H1 (cell line): ENCODE measurements around the gene DENND1A. TPM values are rescaled to one million over a fixed set of nuclear protein-coding genes. Genes with fewer than 3 reads are reported as not detected.

ENCODE experiments used
- CTCF ChIA-PET: fragments of 300-600 bp; sonication (Branson Sonifier 250); formaldehyde crosslinking; loops from one replicate; lab custom pipeline; 2021; ENCODE audit not compliant: partially characterized antibody; lab: Charles Lee
- POLR2A ChIA-PET: fragments of 300-600 bp; sonication (Branson Sonifier 250); formaldehyde crosslinking; loops from one replicate; lab custom pipeline; 2021; ENCODE audit warnings: inconsistent platforms; ENCODE audit not compliant: partially characterized antibody; lab: Charles Lee
- DNase-seq, 2 experiments: peaks; one replicate each; pipeline versions ENCODE4 v3.0.0 to v3.0.0-alpha.2; 2010 to 2022; ENCODE audit warnings: low spot score in 2 of 2, low read depth in 1 of 2, mixed read lengths in 1 of 2
- FAIRE-seq: peaks from 2 replicates; lab custom pipeline; 2011; peaks lifted over from hg19 to GRCh38; lab: Jason Lieb, UNC
- H2AFZ ChIP-seq: 2 replicates; pipeline ENCODE4 v1.8.1; 2012; ENCODE audit warnings: low read length, inconsistent platforms
- H2AK5ac ChIP-seq: 2 replicates; pipeline ENCODE4 v1.6.1; 2013; ENCODE audit warnings: low read depth, low read length
- H2BK120ac ChIP-seq: replicated peaks from 2 replicates; pipeline ENCODE3; 2013; ENCODE audit warnings: low read depth, low read length, inconsistent platforms
- H2BK12ac ChIP-seq: 2 replicates; pipeline ENCODE4 v1.6.1; 2013; ENCODE audit warnings: low read depth, low read length
- H2BK15ac ChIP-seq: 2 replicates; pipeline ENCODE4 v1.6.1; 2013; ENCODE audit warnings: low read length
- H2BK20ac ChIP-seq: 2 replicates; pipeline ENCODE4 v1.6.1; 2013; ENCODE audit warnings: low read length
- H2BK5ac ChIP-seq: 2 replicates; pipeline ENCODE4 v1.6.1; 2013; ENCODE audit warnings: low read depth, low read length
- H3K14ac ChIP-seq: 2 replicates; pipeline ENCODE4 v1.6.1; 2013; ENCODE audit warnings: inconsistent platforms; ENCODE audit not compliant: insufficient read length
- H3K18ac ChIP-seq: 2 replicates; pipeline ENCODE4 v1.6.1; 2013; ENCODE audit warnings: low read length; ENCODE audit errors: extremely low read depth
- H3K23ac ChIP-seq: 2 replicates; pipeline ENCODE4 v1.6.1; 2013; ENCODE audit warnings: inconsistent platforms; ENCODE audit not compliant: insufficient read length
- H3K23me2 ChIP-seq: 2 replicates; pipeline ENCODE4 v1.6.1; 2013; ENCODE audit warnings: low read depth, low read length
- H3K27ac ChIP-seq: 2 replicates; pipeline ENCODE4 v1.6.1; 2011; ENCODE audit warnings: low read depth, low read length, inconsistent platforms
- H3K27me3 ChIP-seq, 4 experiments: replicated peaks in 1 of 4; 1 replicate in 1 of 4; 2 replicates in 3 of 4; pipeline versions ENCODE4 v1.6.1 to v1.8.1; 2011 to 2013; ENCODE audit warnings: low read length in 3 of 4, mild to moderate bottlenecking in 3 of 4, inconsistent platforms in 2 of 4, mixed read lengths in 2 of 4, moderate library complexity in 1 of 4; ENCODE audit not compliant: control insufficient read depth in 3 of 4, insufficient read depth in 3 of 4; ENCODE audit errors: extremely low read depth in 1 of 4
- H3K36me3 ChIP-seq, 4 experiments: 2 replicates each; pipeline versions ENCODE4 v1.6.1 to v1.8.1; 2011 to 2013; ENCODE audit warnings: mild to moderate bottlenecking in 4 of 4, low read length in 3 of 4, moderate library complexity in 2 of 4, control low read depth in 1 of 4, inconsistent platforms in 1 of 4; ENCODE audit not compliant: insufficient read depth in 4 of 4, control insufficient read depth in 2 of 4
- H3K4ac ChIP-seq: replicated peaks from 2 replicates; pipeline ENCODE3; 2013; ENCODE audit warnings: low read length, low read depth, mixed read lengths, inconsistent platforms; ENCODE audit not compliant: insufficient read length
- H3K4me1 ChIP-seq, 4 experiments: replicated peaks in 1 of 4; 1 replicate in 1 of 4; 2 replicates in 3 of 4; pipeline versions ENCODE4 v1.6.1 to v1.8.1; 2011 to 2013; ENCODE audit warnings: low read length in 3 of 4, inconsistent platforms in 2 of 4, mixed read lengths in 1 of 4; ENCODE audit not compliant: insufficient read depth in 4 of 4, control insufficient read depth in 3 of 4
- H3K4me2 ChIP-seq, 2 experiments: 2 replicates each; pipeline versions ENCODE4 v1.6.1 to v1.8.1; 2011 to 2013; ENCODE audit warnings: low read depth in 2 of 2, low read length in 2 of 2, control low read depth in 1 of 2, inconsistent platforms in 1 of 2, mild to moderate bottlenecking in 1 of 2; ENCODE audit not compliant: insufficient read depth in 1 of 2
- H3K4me3 ChIP-seq, 4 experiments: fragments of 200-600, 300-600 bp in 1 of 4; sonication (generic), shearing (Covaris generic), sonication (Bioruptor Twin) in 1 of 4; 2 replicates each; pipeline versions ENCODE4 v1.5.1 to v1.8.1; 2011 to 2016; ENCODE audit warnings: low read length in 4 of 4, low read depth in 3 of 4, control low read depth in 2 of 4, inconsistent platforms in 2 of 4, mild to moderate bottlenecking in 2 of 4, mixed read lengths in 1 of 4, moderate library complexity in 1 of 4; ENCODE audit not compliant: insufficient read depth in 2 of 4; ENCODE audit errors: extremely low read depth in 1 of 4
- H3K56ac ChIP-seq: replicated peaks from 2 replicates; pipeline ENCODE3; 2013; ENCODE audit warnings: low read depth, mild to moderate bottlenecking, mixed read lengths, low read length, inconsistent platforms; ENCODE audit not compliant: insufficient read length
- H3K79me1 ChIP-seq: 2 replicates; pipeline ENCODE4 v1.6.1; 2013; ENCODE audit warnings: low read depth, low read length, control low read depth
- H3K79me2 ChIP-seq, 2 experiments: 2 replicates each; pipeline versions ENCODE4 v1.6.1 to v1.8.1; 2012 to 2013; ENCODE audit warnings: low read length in 2 of 2, mild to moderate bottlenecking in 2 of 2, inconsistent platforms in 1 of 2; ENCODE audit not compliant: insufficient read depth in 2 of 2, control insufficient read depth in 1 of 2
- H3K9ac ChIP-seq, 4 experiments: replicated peaks in 1 of 4; 1 replicate in 1 of 4; 2 replicates in 3 of 4; pipeline versions ENCODE4 v1.6.1 to v1.8.1; 2011 to 2013; ENCODE audit warnings: low read depth in 3 of 4, low read length in 3 of 4, control low read depth in 2 of 4, mild to moderate bottlenecking in 2 of 4, moderate library complexity in 2 of 4, inconsistent platforms in 1 of 4; ENCODE audit errors: extremely low read depth in 1 of 4
- H3K9me3 ChIP-seq, 2 experiments: 2 replicates each; pipeline versions ENCODE4 v1.6.1 to v1.8.1; 2012 to 2013; ENCODE audit warnings: mild to moderate bottlenecking in 2 of 2, moderate library complexity in 2 of 2, control low read depth in 1 of 2, inconsistent platforms in 1 of 2, low read depth in 1 of 2, low read length in 1 of 2, mixed read lengths in 1 of 2; ENCODE audit not compliant: insufficient read depth in 2 of 2
- H4K20me1 ChIP-seq, 2 experiments: replicated peaks in 1 of 2; 2 replicates each; pipeline versions ENCODE3 to v1.8.1; 2011 to 2013; ENCODE audit warnings: inconsistent platforms in 2 of 2, low read length in 2 of 2, mild to moderate bottlenecking in 1 of 2; ENCODE audit not compliant: insufficient read depth in 2 of 2, control insufficient read depth in 1 of 2
- H4K5ac ChIP-seq: 2 replicates; pipeline ENCODE4 v1.6.1; 2013; ENCODE audit warnings: low read length, low read depth, mixed read lengths, inconsistent platforms; ENCODE audit not compliant: insufficient read length
- H4K8ac ChIP-seq: 2 replicates; pipeline ENCODE4 v1.8.0; 2013; ENCODE audit warnings: mild to moderate bottlenecking, moderate library complexity, low read length, inconsistent platforms; ENCODE audit not compliant: insufficient read depth; ENCODE audit errors: extremely low read depth
- H4K91ac ChIP-seq: replicated peaks from 2 replicates; pipeline ENCODE3; 2013; ENCODE audit warnings: low read length, mixed read lengths, inconsistent platforms; ENCODE audit not compliant: insufficient read length
- CEBPB ChIP-seq: IDR thresholded peaks from 2 replicates; pipeline ENCODE4 v1.6.1; 2012; ENCODE audit warnings: low read depth, low read length
- JUN ChIP-seq: IDR thresholded peaks from 2 replicates; pipeline ENCODE4 v1.6.1; 2011; ENCODE audit warnings: low read depth, mild to moderate bottlenecking, improper control_type of control experiment, low read length
- JUND ChIP-seq: IDR thresholded peaks from 2 replicates; pipeline ENCODE4 v1.6.1; 2011; ENCODE audit warnings: mild to moderate bottlenecking, improper control_type of control experiment, low read length
- MAX ChIP-seq: IDR thresholded peaks from 2 replicates; pipeline ENCODE4 v1.6.1; 2012; ENCODE audit warnings: inconsistent platforms
- PHF8 ChIP-seq: fragments of 200-600 bp; sonication (generic); conservative IDR thresholded peaks from 2 replicates; pipeline ENCODE4 v1.7.1; 2012; ENCODE audit warnings: low read depth, mild to moderate bottlenecking, inconsistent platforms, low read length, moderate library complexity
- RFX5 ChIP-seq: IDR thresholded peaks from 2 replicates; pipeline ENCODE4 v1.6.1; 2011; ENCODE audit warnings: low read depth, low read length, improper control_type of control experiment, borderline replicate concordance
- TAF1 ChIP-seq: IDR thresholded peaks from 2 replicates; pipeline ENCODE4 v1.6.1; 2011; ENCODE audit warnings: mild to moderate bottlenecking, low read depth, low read length
- WGBS, 2 experiments: shearing (Covaris generic) in 1 of 2; methylation state at CpG; one replicate each; pipeline versions ENCODE4 v1.1.6 to v1.1.7; 2013 to 2015; ENCODE audit warnings: low lambda C conversion rate in 2 of 2, mixed read lengths in 2 of 2, inconsistent platforms in 1 of 2, low coverage in 1 of 2, missing lambda C conversion rate in 1 of 2; ENCODE audit not compliant: insufficient replicate concordance in 2 of 2, insufficient coverage in 1 of 2, insufficient read length in 1 of 2; ENCODE audit errors: extremely low coverage in 1 of 2, missing lambda C conversion rate in 1 of 2; 5-methylcytosine and 5-hydroxymethylcytosine counted together
- polyA plus RNA-seq, 7 experiments: library from polyadenylated mRNA; depleted of rRNA in 3 of 7; stranded (reverse) in 5 of 7; unstranded in 2 of 7; fragments of >200 nt in 5 of 7; fragments of 200-250 nt in 2 of 7; gene quantifications; 1 replicate in 5 of 7; 2 replicates in 1 of 7; 4 replicates in 1 of 7; pipeline versions ENCODE4 v1.2.1 to v1.2.3, GENCODE V29; 2011 to 2013; ENCODE audit warnings: missing spikeins in 2 of 7, mixed read lengths in 2 of 7
- total RNA-seq: library from RNA; stranded (reverse); fragmentation: NEBNext Ultra II Directional; extraction: Animal tissue kit (Norgen Biotek cat#: 25700); gene quantifications from 2 replicates; pipeline ENCODE4 v1.2.1, GENCODE V29; 2021

DENND1A gene
- total and polyA plus RNA-seq, 2 of the 8 experiments (the other 6 are each of a cell fraction or from before 2014, with no cell fraction given): 24.1 to 26.4 TPM

GRCh38 chr9:123739387-123739786 lies 190.5 kb downstream of the DENND1A start:
- no peak overlapping the region for H3K4me3 ChIP-seq
- POLR2A ChIA-PET: no interaction called here
- no peaks in the 10 kb centered on the region for H3K79me2 ChIP-seq
- H3K27me3 ChIP-seq: no peaks in the 10 kb centered on the region
- no peaks in the 10 kb centered on the region for H4K20me1 ChIP-seq
- CTCF ChIA-PET: no interaction called here
- H3K23ac ChIP-seq: no peak overlapping the region
- no peak overlapping the region for H2BK20ac ChIP-seq
- peaks cover 0 to 2% (median 0%) of the 10 kb centered on the region in 4 experiments; a peak in 1 of 7 replicates for H3K4me1 ChIP-seq
- no peak for FAIRE-seq
- no peak overlapping the region for H3K14ac ChIP-seq
- no peak overlapping the region for H2BK120ac ChIP-seq
- no peak overlapping the region for H3K56ac ChIP-seq
- no peaks in the 10 kb centered on the region for H3K36me3 ChIP-seq
- no peak overlapping the region for H3K9ac ChIP-seq
- TF ChIP-seq MAX (no peak), JUN (no peak), PHF8 (no peak), TAF1 (no peak), CEBPB (no peak), JUND (no peak), RFX5 (no peak)
- TF ChIP-seq, all 59 proteins: peak for 0
- Histone ChIP-seq H4K91ac (no peak overlapping the region), H4K5ac (no peak overlapping the region), H2BK12ac (no peak overlapping the region), H2BK15ac (no peak overlapping the region), H3K4ac (no peak overlapping the region), H3K79me1 (no peaks in the 10 kb centered on the region), H2BK5ac (no peak overlapping the region), H3K18ac (no peak overlapping the region), H3K4me2 (no peak overlapping the region), H3K27ac (no peak overlapping the region), H3K9me3 (no peaks in the 10 kb centered on the region), H3K23me2 (peaks cover 2% of the 10 kb centered on the region; the same call in 1 of the 2 replicates), H2AFZ (no peak overlapping the region), H4K8ac (no peak overlapping the region), H2AK5ac (no peak overlapping the region)
- no peak for DNase-seq
- 82% methylated on average over 1 of the region's 1 CpG; no CpG with 5 or more reads in 1 of the 2 experiments for WGBS, 2 experiments
